Activated CD4-positive, alpha-beta T cell treated with anti-CD3 and anti-CD28 coated beads, Interleukin-2, amount 10 ng/mL, durations not matched to agents 24 days and 14 days (primary cell): ENCODE results near the gene TSPAN32. TPM values are rescaled to one million over a fixed set of nuclear protein-coding genes. Genes with fewer than 3 reads are reported as not detected.

Experiments
- DNase-seq: peaks from one replicate; pipeline ENCODE4 v3.0.0; 2022
- H3K27ac Mint-ChIP-seq: one replicate; pipeline ENCODE4 v1.8.0; 2022; ENCODE audit warnings: mild to moderate bottlenecking, mixed read lengths
- H3K27me3 Mint-ChIP-seq: one replicate; pipeline ENCODE4 v1.8.0; 2022; ENCODE audit warnings: mixed read lengths
- H3K36me3 Mint-ChIP-seq: one replicate; pipeline ENCODE4 v1.8.0; 2022; ENCODE audit warnings: low read depth, mild to moderate bottlenecking, mixed read lengths
- H3K4me1 Mint-ChIP-seq: one replicate; pipeline ENCODE4 v1.8.0; 2021; ENCODE audit warnings: mixed read lengths
- H3K4me3 Mint-ChIP-seq: one replicate; pipeline ENCODE4 v1.8.0; 2022; ENCODE audit warnings: mild to moderate bottlenecking, moderate library complexity, mixed read lengths
- H3K9me3 Mint-ChIP-seq: one replicate; pipeline ENCODE4 v1.8.0; 2021; ENCODE audit warnings: mixed read lengths
- intact Hi-C: fragments of 100-400 bp; cut with micrococcal nuclease; formaldehyde crosslinking; loops from one replicate; pipeline ENCODE4 v1.15.1; 2023
- total RNA-seq: library from RNA; stranded (reverse); gene quantifications from 2 replicates; pipeline ENCODE4 v1.2.3, GENCODE V29; 2022

TSPAN32 gene
- total RNA-seq, 1 donor from 2014 or later, result 2.4 TPM

DNA sequence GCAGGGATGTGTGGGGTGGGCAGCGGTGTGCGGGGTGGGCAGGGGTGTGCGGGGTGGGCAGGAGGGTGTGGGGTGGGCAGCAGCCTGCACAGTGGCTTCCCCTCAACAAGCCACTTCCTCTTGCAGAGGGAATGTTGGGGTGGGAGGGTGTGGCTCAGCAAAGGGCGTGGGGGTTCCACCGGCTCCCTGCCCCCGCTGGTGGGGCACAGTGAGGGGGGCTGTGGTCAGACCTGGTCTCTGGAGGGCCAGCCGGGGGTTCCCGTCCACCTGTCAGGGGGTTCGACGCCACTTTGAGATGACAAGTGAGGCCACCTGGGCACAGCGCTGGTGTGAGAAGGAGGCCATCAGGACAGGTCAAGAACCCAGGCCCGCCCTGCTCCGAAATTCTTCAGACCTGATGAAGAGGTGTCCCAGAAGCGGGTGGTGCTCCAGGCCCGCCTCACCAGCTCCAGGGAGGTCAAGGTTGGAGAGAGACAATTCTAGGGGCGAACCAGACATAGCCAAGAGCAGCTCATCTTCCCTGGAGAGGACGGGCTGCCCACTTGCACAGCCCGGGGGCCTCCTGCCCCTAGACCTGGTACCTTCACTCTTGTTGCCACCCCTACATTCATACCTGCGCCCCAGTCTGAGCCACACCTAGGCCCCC, 1.4 kb upstream of the TSPAN32 start:
- peak overlapping the region; percentile 95 for H3K4me3 Mint-ChIP-seq
- H3K36me3 Mint-ChIP-seq, result peaks cover 2% of the 10 kb centered on the region
- no peaks in the 10 kb centered on the region for H3K27me3 Mint-ChIP-seq
- H3K9me3 Mint-ChIP-seq, result no peaks in the 10 kb centered on the region
- DNase-seq, result peak; percentile 70
- H3K4me1 Mint-ChIP-seq, result peaks cover 24% of the 10 kb centered on the region
- intact Hi-C loops, result loop anchor here (5.0 to 10.0 kb wide), 2 partner anchors 77 to 234 kb away; partner anchors contain the start of gene CD81
- H3K27ac Mint-ChIP-seq, result peak overlapping the region; percentile 32

DNA sequence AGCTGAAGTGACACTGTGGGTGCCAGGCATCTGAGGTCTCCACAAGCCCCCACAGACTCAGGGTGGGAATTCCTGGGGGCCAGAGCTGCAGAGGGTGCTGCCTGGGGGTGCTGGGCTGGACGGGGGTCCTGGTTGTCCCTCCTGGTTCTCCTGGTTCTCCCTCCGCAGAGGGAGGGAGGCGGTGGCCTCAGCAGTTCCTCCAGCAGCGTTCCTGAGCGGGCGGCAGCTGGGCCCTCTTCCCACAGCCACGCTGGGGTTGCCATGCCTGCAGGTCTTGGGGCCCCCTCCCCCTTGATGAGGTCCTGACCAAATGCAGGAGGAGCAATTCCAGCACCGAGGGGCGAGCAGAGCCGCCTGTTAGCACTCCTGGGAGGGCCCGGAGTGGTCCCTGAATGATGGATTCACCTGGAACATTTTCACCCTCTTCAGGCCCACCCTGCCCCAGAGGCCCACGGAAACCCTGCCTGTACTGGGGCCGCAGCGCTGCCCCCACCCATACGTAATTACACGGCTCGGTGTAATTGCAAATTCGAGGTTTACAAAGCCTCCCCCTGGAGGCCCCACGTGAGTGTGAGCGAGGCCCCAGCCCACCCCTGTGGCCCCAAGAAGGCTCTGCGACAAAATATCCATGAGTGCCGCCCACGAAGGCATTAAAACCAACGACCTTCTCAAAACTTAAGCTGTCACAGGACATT, 730 bp upstream of the TSPAN32 start:
- Mint-ChIP-seq H3K4me1 (peaks cover 31% of the 10 kb centered on the region), H3K27ac (peak overlapping the region; percentile 92)
- DNase-seq, result no peak

DNA sequence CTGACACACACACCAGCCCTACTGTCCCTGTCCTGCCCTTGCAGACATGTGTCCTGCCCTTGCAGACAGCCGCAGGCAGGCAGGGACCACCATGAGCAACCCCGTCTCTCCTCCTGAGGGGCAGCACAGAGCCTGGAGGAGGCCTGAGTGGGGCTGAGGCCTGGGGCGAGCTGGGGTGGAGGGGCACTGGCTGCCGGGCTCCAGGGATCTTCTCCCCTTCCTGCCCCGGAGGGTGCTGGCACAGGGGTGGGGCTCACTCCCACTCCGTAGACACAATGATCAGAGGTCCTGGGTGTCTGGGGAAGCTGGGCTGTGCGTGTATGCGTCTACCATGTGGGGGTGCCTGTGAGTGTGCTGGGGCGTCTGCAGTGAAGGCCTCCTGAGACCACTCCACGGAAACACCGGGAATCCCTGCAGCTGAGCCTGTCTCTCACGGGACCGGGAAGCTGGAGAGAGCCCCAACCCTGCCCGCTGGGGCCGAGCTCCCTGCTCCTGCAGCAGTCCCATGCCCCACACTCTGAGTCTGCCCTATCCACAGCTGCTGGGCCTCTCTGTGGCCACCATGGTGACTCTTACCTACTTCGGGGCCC, 588 bp downstream of the TSPAN32 start:
- intact Hi-C loops, result loop anchor here (5.0 to 10.0 kb wide), 2 partner anchors 75 to 232 kb away; partner anchors contain the start of gene CD81
- Mint-ChIP-seq H3K27ac (peak overlapping the region; percentile 73), H3K4me1 (peaks cover 36% of the 10 kb centered on the region), H3K4me3 (peak overlapping the region; percentile 95), H3K27me3 (no peaks in the 10 kb centered on the region), H3K9me3 (no peaks in the 10 kb centered on the region), H3K36me3 (peaks cover under 1% of the 10 kb centered on the region)
- peak; percentile 70 for DNase-seq

More for the DNA sequence above, 730 bp upstream of the TSPAN32 start:
- intact Hi-C loops, result loop anchor here (5.0 to 10.0 kb wide), 2 partner anchors 76 to 234 kb away; partner anchors contain the start of gene CD81
- Mint-ChIP-seq H3K27me3 (no peaks in the 10 kb centered on the region), H3K36me3 (peaks cover 2% of the 10 kb centered on the region), H3K4me3 (peak overlapping the region; percentile 95), H3K9me3 (no peaks in the 10 kb centered on the region)

DNA sequence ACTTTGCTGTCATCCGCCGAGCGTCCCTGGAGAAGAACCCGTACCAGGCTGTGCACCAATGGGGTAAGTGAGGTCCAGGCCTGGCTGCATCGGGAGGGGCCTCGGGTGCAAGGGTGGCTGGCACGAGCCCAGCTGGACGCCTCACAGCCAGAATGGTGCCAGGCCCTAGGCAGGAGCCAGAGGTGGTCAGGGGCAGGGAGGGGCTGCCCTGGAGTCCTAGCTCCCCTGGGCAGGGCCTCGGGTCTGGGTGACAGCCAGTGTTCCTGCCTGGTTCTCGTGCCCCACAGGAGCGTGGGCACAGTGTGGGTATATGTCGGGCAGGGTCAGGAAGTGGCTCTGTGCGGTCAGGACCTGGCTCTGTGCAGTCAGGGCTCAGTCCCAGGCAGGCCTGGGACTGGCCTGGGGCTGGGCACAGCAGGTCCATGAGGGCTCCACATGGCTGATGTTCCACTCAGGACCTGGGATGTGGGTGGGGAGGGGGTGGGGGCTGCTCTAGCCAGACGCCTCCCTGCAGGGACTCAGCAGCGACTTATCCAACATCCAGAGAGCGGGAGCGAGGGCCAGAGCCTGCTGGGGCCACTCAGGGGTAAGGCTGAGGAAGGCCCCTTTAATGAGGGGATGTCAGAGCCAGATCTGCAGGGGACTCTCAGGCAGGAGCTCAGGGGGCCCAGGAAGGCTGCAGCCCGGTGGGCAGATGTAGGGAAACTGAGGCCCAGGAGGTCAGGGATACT, 1.2 kb downstream of the TSPAN32 start:
- Mint-ChIP-seq H3K9me3 (no peaks in the 10 kb centered on the region), H3K4me3 (peak overlapping the region; percentile 95), H3K27ac (peak overlapping the region; percentile 73), H3K4me1 (peaks cover 36% of the 10 kb centered on the region), H3K27me3 (no peaks in the 10 kb centered on the region), H3K36me3 (no peaks in the 10 kb centered on the region)
- intact Hi-C loops, result loop anchor here (5.0 to 10.0 kb wide), 2 partner anchors 74 to 232 kb away; partner anchors contain the start of gene CD81
- peak; percentile 60 for DNase-seq

DNA sequence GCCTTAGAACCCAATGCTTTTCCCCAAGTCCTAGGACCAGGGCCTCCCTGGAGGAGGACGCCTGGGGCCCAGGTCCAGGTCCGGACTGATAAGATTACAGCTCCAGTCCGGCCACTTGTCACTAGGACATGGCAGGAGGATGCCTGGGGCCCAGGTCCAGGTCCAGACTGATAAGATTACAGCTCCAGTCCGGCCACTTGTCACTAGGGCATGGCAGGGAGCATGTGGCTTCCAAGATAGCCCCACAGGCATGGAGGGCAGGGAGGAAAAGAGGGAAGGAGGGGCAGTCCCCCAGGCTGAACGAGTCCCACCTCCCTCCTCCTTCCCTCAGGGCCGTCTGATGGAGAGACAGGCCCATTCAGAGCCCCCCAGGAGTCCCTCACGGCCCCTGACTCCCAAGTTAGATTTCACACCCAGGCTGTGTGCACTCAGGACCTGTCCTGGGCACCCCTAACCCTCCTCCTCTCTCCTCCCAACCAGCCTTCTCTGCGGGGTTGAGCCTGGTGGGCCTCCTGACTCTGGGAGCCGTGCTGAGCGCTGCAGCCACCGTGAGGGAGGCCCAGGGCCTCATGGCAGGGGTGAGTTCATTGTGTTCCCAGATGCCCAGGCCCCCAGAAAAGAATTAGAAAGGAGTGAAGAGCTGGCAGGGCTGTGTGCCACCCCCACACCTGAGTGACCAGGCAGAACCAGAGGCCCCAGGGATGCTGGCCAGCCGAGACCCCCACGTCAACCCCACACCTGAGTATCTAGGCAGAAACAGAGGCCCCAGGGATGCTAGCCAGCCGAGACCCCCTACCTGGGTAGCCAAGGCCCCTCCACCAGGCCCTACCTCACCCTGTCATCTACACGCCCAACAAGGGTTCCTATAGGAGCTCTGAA, 2.1 kb downstream of the TSPAN32 start:
- intact Hi-C loops, result loop anchor here (5.0 to 10.0 kb wide), 2 partner anchors 73 to 231 kb away; partner anchors contain the start of gene CD81
- Mint-ChIP-seq H3K27ac (no peak overlapping the region), H3K9me3 (no peaks in the 10 kb centered on the region), H3K4me3 (peak overlapping the region; percentile 95), H3K4me1 (peaks cover 36% of the 10 kb centered on the region), H3K36me3 (no peaks in the 10 kb centered on the region), H3K27me3 (no peaks in the 10 kb centered on the region)
- DNase-seq, result no peak

DNA sequence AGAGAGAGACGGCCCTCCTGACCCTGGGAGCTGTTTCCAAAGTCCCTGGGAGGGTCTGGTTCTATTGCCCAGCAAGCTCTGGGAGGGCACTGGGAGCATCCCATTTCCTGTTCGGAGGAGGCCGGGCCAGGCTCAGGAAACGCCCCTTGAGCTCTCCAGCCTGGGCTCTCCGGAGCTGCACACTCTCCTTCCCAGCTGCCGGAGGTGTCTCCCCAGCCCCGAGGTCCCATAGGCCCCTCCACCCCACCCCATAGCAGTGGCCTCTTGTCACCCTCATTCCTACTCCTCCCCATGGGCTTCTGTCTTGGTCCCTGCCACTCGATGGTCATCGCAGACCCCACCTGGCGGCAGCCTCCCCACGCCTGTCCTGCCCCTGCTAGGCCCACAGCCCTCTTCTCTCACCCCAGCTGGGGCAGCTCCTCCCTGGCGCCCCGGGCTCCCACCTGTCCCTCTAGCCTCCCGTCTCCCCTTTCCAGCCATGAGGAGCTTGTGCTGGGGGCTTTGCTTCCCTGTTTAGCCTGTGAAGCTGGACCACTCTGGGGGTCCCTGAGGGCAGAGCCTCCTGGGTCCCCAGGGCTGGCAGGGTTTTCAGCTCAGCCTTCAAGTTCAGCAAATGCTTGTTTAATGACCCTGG, 2.8 kb downstream of the TSPAN32 start:
- no peak overlapping the region for H3K27ac Mint-ChIP-seq
- H3K4me3 Mint-ChIP-seq, result no peak overlapping the region
- H3K9me3 Mint-ChIP-seq, result no peaks in the 10 kb centered on the region
- H3K4me1 Mint-ChIP-seq, result peaks cover 33% of the 10 kb centered on the region
- H3K27me3 Mint-ChIP-seq, result no peaks in the 10 kb centered on the region
- no peak for DNase-seq
- no peaks in the 10 kb centered on the region for H3K36me3 Mint-ChIP-seq
- intact Hi-C loops, result loop anchor here (1.0 to 10.0 kb wide), 3 partner anchors 73 to 230 kb away; partner anchors contain the start of gene CD81

DNA sequence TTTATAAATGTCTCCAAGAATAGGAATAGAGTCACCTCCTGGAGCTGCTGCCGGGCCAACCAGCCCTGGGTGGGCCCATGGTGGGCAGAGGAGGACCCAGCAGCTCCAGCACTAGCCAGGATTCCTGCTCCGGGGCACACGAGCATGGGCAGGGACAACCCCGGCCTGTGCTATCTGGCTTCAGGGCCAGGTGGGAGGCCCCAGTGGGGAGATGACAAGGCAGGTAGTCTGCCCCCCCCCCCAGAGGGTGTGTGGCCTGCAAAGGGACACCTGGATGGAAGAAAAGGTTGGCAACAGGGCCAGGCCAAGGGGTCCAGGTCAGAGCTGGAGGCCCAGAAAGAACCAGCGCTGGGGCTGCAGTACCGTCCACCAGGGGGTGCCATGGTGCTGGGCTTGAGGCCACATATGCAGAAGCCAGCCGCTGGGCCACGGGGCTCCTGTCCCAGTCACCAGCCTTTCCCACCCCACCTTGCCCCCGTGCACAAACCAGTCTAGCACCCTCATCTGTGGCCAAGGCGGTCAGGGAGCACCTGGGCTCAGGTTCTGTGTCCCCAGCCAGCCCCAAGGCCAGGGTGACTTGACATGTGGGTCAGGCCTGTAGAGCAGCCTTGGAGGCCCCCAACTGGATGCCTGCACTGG, 3.4 kb downstream of the TSPAN32 start:
- peak overlapping the region; percentile 29 for H3K27ac Mint-ChIP-seq
- no peaks in the 10 kb centered on the region for H3K9me3 Mint-ChIP-seq
- H3K27me3 Mint-ChIP-seq, result no peaks in the 10 kb centered on the region
- H3K4me3 Mint-ChIP-seq, result peak overlapping the region; percentile 71
- peak; percentile 95 for DNase-seq
- intact Hi-C loops, result loop anchor here (1.0 to 10.0 kb wide), 2 partner anchors 115 to 230 kb away; no protein-coding TSS in a partner anchor
- H3K4me1 Mint-ChIP-seq, result peaks cover 31% of the 10 kb centered on the region
- no peaks in the 10 kb centered on the region for H3K36me3 Mint-ChIP-seq

DNA sequence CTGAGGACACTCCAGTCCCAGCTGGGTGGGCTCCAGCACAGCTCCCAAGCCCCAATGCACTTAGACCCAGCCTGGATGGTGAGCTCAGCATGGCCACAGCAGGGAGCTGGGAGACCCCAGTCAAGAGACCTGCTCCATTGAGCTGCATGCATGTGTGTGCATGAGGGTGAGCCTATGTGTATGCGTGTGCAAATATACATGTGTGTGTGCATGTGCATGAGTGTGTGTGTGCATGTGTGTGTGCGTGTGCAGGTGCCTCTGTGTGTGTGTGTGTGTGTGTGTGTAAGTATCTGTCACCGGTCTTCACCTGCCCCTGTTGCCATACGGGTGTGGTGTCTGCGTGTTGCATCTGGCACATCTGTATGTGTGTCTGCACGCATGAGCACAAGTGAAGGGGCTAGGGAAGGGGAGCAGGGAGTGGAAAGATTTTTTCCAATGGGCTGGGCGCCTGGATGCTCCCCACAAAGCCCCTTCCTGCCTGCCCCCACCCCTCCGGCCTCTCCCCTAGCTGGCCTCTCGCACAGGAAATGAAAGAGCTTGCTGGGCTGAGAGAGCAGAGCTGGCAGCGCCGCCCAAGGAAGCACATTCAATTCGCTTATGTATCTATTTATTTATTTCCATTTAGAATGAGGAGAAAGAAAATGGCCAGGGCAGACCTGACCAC, 4.1 kb downstream of the TSPAN32 start:
- peak; percentile 74 for DNase-seq
- no peaks in the 10 kb centered on the region for H3K9me3 Mint-ChIP-seq
- H3K4me1 Mint-ChIP-seq, result peaks cover 27% of the 10 kb centered on the region
- no peaks in the 10 kb centered on the region for H3K27me3 Mint-ChIP-seq
- H3K36me3 Mint-ChIP-seq, result no peaks in the 10 kb centered on the region
- H3K27ac Mint-ChIP-seq, result peak overlapping the region; percentile 82
- H3K4me3 Mint-ChIP-seq, result peak overlapping the region; percentile 71
- intact Hi-C loops, result loop anchor here (1.0 to 10.0 kb wide), 2 partner anchors 114 to 229 kb away; no protein-coding TSS in a partner anchor

DNA sequence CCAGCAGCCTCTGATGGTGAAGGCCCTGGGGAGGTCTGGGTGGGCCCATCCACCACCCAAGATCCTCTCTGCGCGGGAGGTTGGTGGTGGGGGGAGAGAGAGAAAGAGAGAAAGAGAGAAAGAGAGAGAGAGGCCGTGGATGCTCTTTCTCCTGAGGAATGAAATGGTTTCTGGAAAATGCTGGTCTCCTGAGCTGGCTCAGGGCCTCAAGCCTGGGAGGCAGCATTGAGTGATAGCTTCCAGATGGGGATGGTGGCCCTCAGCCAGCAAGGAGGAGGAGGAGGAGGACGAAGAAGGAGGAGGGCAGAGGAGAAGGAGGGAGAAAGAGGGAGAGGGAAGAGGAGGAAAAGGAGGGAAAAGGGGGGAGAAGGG, 4.6 kb downstream of the TSPAN32 start:
- intact Hi-C loops, result loop anchor here (10.0 kb wide), 1 partner anchor 228 kb away; no protein-coding TSS in a partner anchor
- no peak for DNase-seq
- Mint-ChIP-seq H3K36me3 (no peaks in the 10 kb centered on the region), H3K4me1 (peaks cover 27% of the 10 kb centered on the region), H3K27me3 (no peaks in the 10 kb centered on the region), H3K27ac (peak overlapping the region; percentile 82), H3K9me3 (no peaks in the 10 kb centered on the region), H3K4me3 (peak overlapping the region; percentile 71)

DNA sequence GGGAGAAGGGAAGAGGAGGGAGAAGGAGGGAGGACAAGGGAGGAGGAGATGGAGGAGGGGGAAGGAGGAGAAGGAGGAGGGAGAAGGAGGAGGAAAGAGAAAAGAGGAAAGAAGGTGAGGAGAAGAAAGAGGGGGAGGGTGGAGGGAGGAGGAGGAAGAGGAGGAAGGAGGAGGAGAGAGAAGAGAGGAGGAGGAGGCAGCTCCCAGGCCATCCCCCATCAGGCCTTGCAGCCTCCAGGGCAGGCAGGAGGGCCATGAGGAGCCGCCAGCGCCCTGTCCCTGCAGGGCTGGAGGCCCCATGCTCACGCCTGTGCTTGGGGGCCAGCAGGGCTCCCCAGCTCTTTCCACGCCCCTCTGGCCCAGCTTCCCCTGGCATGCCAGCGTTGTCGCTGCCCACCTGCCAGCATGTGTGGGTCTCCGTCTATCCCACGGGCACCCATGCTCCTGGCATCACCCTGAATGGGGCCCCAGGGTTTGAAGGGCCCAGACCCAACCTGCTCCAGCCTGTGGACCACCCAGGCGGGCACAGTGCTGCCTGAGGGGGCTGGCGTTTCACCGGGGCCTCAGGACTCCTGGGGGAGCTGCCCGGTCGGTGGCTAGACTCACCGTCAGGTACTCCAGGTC, 5.2 kb downstream of the TSPAN32 start:
- Mint-ChIP-seq H3K27ac (no peak overlapping the region), H3K27me3 (no peaks in the 10 kb centered on the region), H3K9me3 (no peaks in the 10 kb centered on the region), H3K4me1 (peaks cover 22% of the 10 kb centered on the region), H3K36me3 (no peaks in the 10 kb centered on the region), H3K4me3 (no peak overlapping the region)
- intact Hi-C loops, result loop anchor here (10.0 kb wide), 1 partner anchor 228 kb away; no protein-coding TSS in a partner anchor
- no peak for DNase-seq
